Umbilical cord (tissue), 2 donors: Measurements from ENCODE around the gene OR1S1. TPM values are rescaled to one million over a fixed set of nuclear protein-coding genes. Genes with fewer than 3 reads are reported as not detected.
"Not testable (repeated sequence)": the region's sequence is repeated elsewhere in the genome, so short reads cannot be mapped to it uniquely, and the experiment has no call there.

ENCODE experiments used
- DNase-seq: peaks from one replicate; pipeline ENCODE4 v3.0.0-alpha.2; 2015; ENCODE audit warnings: low spot score
- total RNA-seq: library from RNA; depleted of rRNA; stranded (reverse); fragments of >200 nt; gene quantifications from one replicate; pipeline ENCODE4 v1.2.3, GENCODE V29; 2014; ENCODE audit warnings: low replicate concordance; ENCODE audit not compliant: insufficient read depth

OR1S1 gene
- not detected for total RNA-seq

- DNase-seq = not testable (repeated sequence)
Observed at GRCh38 chr11:58212420-58212819, at the start of gene OR1S1. OR1S1 (plus strand) TSS chr11:58212720.

GRCh38 chr11:58164389-58164788 lies 48.1 kb upstream of the OR1S1 start:
- no peak for DNase-seq

GRCh38 chr11:58164990-58165389 lies 47.5 kb upstream of the OR1S1 start:
- DNase-seq = no peak

- no peak for DNase-seq
Observed at GRCh38 chr11:58165504-58166106, 46.9 kb upstream of the OR1S1 start.

- no peak for DNase-seq
Observed at GRCh38 chr11:58177409-58178054, 35.0 kb upstream of the OR1S1 start.

- DNase-seq = no peak
Observed at GRCh38 chr11:58178444-58178843, 34.1 kb upstream of the OR1S1 start.

GRCh38 chr11:58179648-58180047 lies 32.9 kb upstream of the OR1S1 start:
- DNase-seq = no peak

GRCh38 chr11:58186938-58187337 lies 25.6 kb upstream of the OR1S1 start:
- no peak for DNase-seq

- no peak for DNase-seq
Observed at GRCh38 chr11:58188770-58189169, 23.8 kb upstream of the OR1S1 start, which contains the start of gene OR9Q2. OR9Q2 (plus strand) TSS chr11:58189070; CDS start chr11:58190491, 1,421 bp downstream.

- no peak for DNase-seq
Observed at GRCh38 chr11:58192229-58192628, 20.3 kb upstream of the OR1S1 start.

GRCh38 chr11:58193391-58193790 lies 19.1 kb upstream of the OR1S1 start:
- no peak for DNase-seq

- no peak for DNase-seq
Observed at GRCh38 chr11:58195939-58196338, 16.6 kb upstream of the OR1S1 start.

- no peak for DNase-seq
Observed at GRCh38 chr11:58199271-58199670, 13.2 kb upstream of the OR1S1 start.

GRCh38 chr11:58204042-58204441 lies 8.5 kb upstream of the OR1S1 start, which contains the start of gene OR1S2:
OR1S2 (minus strand) TSS chr11:58204142; CDS start chr11:58204142, 0 bp downstream.
- DNase-seq = no peak

- DNase-seq = no peak
Observed at GRCh38 chr11:58216476-58216875, 4.0 kb downstream of the OR1S1 start.

- no peak for DNase-seq
Observed at GRCh38 chr11:58222721-58223120, 10.2 kb downstream of the OR1S1 start.

- no peak for DNase-seq
Observed at GRCh38 chr11:58227956-58228615, 15.6 kb downstream of the OR1S1 start.

- no peak for DNase-seq
Observed at GRCh38 chr11:58243954-58244353, 31.4 kb downstream of the OR1S1 start.

- no peak for DNase-seq
Observed at GRCh38 chr11:58254936-58255335, 42.4 kb downstream of the OR1S1 start.

- no peak for DNase-seq
Observed at GRCh38 chr11:58259983-58260382, 47.5 kb downstream of the OR1S1 start.
